ENCODE results near the gene TGFBR3. TPM values are rescaled to one million over a fixed set of nuclear protein-coding genes. Genes with fewer than 3 reads are reported as not detected.

TGFBR3 gene
- total and polyA plus RNA-seq, 2 of the 4 experiments (the other 2 are of a cell fraction) = 3.0 to 11.3 TPM

- POLR2A ChIA-PET (ENCODE audit: unreplicated experiment) = no interaction called here
- H2BK120ac ChIP-seq (ENCODE audit: low read depth, low read length) = no peak overlapping the region
- intact Hi-C loops (cut with micrococcal nuclease) = loop anchor here (2.0 to 5.0 kb wide), 2 partner anchors 39 to 79 kb away; partner anchors contain the start of gene TGFBR3
Observed at GRCh38 chr1:91925644-91926435, 39.9 kb upstream of the TGFBR3 start.

More at GRCh38 chr1:91925644-91926435, 39.9 kb upstream of the TGFBR3 start:
- dilution Hi-C loops (cut with HindIII; ENCODE audit: low sequenced_read_pairs, unreplicated experiment) = no loop called here
- Histone ChIP-seq H3K56ac (ENCODE audit: extremely low read depth, insufficient read depth, low read length) (no peak overlapping the region), H3K27me3 (ENCODE audit: control insufficient read depth, insufficient read depth, low read length) (no peaks in the 10 kb centered on the region), H2BK20ac (ENCODE audit: low read depth, low read length) (no peak overlapping the region), H3K9me1 (ENCODE audit: insufficient read depth, low read length) (no peaks in the 10 kb centered on the region), H4K5ac (ENCODE audit: low read depth, low read length) (no peak overlapping the region; the same call in 1 of the 2 replicates), H2BK15ac (ENCODE audit: low read depth, low read length) (no peak overlapping the region), H3K9ac (ENCODE audit: low read depth, low read length) (no peak overlapping the region), H3K23ac (ENCODE audit: low read depth, low read length) (no peak overlapping the region), H3K36me3 (ENCODE audit: control insufficient read depth, insufficient read depth, low read length) (no peaks in the 10 kb centered on the region), H4K20me1 (ENCODE audit: insufficient read depth, low read length) (no peaks in the 10 kb centered on the region), H3K79me1 (ENCODE audit: low read depth in 1 of 2, low read length in 2 of 2) (no peaks in the 10 kb centered on the region), H3K4me1 (ENCODE audit: control insufficient read depth, insufficient read depth, low read length) (peaks cover 4% of the 10 kb centered on the region), H3K14ac (replicated peaks; ENCODE audit: low read depth, low read length) (no peak overlapping the region), H4K8ac (ENCODE audit: low read depth in 2 of 2, low read length in 2 of 2) (no peak overlapping the region), H2BK5ac (ENCODE audit: low read depth, low read length, poor library complexity, severe bottlenecking) (no peak overlapping the region), H3K18ac (ENCODE audit: low read depth, low read length) (no peak overlapping the region), H3K4ac (ENCODE audit: low read depth, low read length) (no peak overlapping the region), H3K9me3 (ENCODE audit: control insufficient read depth, insufficient read depth, low read length) (no peaks in the 10 kb centered on the region), H3K4me3 (ENCODE audit: insufficient read depth, low read depth, low read length) (no peak overlapping the region), H3K27ac (ENCODE audit: insufficient read depth, low read length) (no peak overlapping the region), H2AK9ac (replicated peaks; ENCODE audit: low read depth, low read length, poor library complexity) (no peak overlapping the region), H2AFZ (replicated peaks; ENCODE audit: low read length, poor library complexity) (no peak overlapping the region), H3K4me2 (ENCODE audit: low read depth, low read length) (no peak overlapping the region), H4K91ac (ENCODE audit: insufficient read depth, low read depth, low read length) (no peak overlapping the region), H2AK5ac (ENCODE audit: low read depth, low read length) (no peak overlapping the region)
- DNase-seq = no peak
- no TSS peak for BruUV-seq (replicated peaks)
- no CpG with 5 or more reads among the region's 4 CpGs for WGBS, 2 experiments (ENCODE audit: extremely low coverage in 2 of 2, insufficient read length in 1 of 2)
- ATAC-seq (ENCODE audit: low read depth) = no peak
- TF ChIP-seq, protein P1, sequence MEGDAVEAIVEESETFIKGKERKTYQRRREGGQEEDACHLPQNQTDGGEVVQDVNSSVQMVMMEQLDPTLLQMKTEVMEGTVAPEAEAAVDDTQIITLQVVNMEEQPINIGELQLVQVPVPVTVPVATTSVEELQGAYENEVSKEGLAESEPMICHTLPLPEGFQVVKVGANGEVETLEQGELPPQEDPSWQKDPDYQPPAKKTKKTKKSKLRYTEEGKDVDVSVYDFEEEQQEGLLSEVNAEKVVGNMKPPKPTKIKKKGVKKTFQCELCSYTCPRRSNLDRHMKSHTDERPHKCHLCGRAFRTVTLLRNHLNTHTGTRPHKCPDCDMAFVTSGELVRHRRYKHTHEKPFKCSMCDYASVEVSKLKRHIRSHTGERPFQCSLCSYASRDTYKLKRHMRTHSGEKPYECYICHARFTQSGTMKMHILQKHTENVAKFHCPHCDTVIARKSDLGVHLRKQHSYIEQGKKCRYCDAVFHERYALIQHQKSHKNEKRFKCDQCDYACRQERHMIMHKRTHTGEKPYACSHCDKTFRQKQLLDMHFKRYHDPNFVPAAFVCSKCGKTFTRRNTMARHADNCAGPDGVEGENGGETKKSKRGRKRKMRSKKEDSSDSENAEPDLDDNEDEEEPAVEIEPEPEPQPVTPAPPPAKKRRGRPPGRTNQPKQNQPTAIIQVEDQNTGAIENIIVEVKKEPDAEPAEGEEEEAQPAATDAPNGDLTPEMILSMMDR (conservative IDR thresholded peaks at IDR 0.05; ENCODE audit: low read depth, low read length) = no peak
- no peak for TF ChIP-seq FOS (IDR thresholded peaks at IDR 0.05; ENCODE audit: low read depth, low read length)
- no peak for TF ChIP-seq BHLHE40 (IDR thresholded peaks at IDR 0.05; ENCODE audit: low read depth, low read length)
- TF ChIP-seq SMC3 (IDR thresholded peaks at IDR 0.05; ENCODE audit: low read depth, low read length) = no peak
- no peak for TF ChIP-seq RCOR1 (IDR thresholded peaks at IDR 0.05; ENCODE audit: insufficient replicate concordance, low read length)
- TF ChIP-seq CHD1 (IDR thresholded peaks at IDR 0.05; ENCODE audit: low read depth, low read length) = no peak
- no peak for TF ChIP-seq MXI1 (IDR thresholded peaks at IDR 0.05; ENCODE audit: borderline replicate concordance, low read depth, low read length)
- TF ChIP-seq CEBPB (IDR thresholded peaks at IDR 0.05; ENCODE audit: low read depth, low read length) = no peak
- CTCF ChIA-PET = interaction anchor here (1.3 to 4.4 kb wide), 2 partner anchors 404 to 413 kb away, joined by 3 to 30 read pairs; no protein-coding TSS in a partner anchor
- in situ Hi-C loops (cut with MboI; ENCODE audit: low sequenced_read_pairs) = loop anchor here (5.0 to 10.0 kb wide), 2 partner anchors 414 to 641 kb away; no protein-coding TSS in a partner anchor
